ENCODE data around the gene CASTOR2. TPM values are rescaled to one million over a fixed set of nuclear protein-coding genes. Genes with fewer than 3 reads are reported as not detected.
"Not testable (repeated sequence)": the region's sequence is repeated elsewhere in the genome, so short reads cannot be mapped to it uniquely, and the experiment has no call there.

Gene CASTOR2
- total and polyA plus RNA-seq, 2 of the 13 experiments (the other 11 are each of a cell fraction or from before 2014, with no cell fraction given): 7.0 to 8.7 TPM

DNA sequence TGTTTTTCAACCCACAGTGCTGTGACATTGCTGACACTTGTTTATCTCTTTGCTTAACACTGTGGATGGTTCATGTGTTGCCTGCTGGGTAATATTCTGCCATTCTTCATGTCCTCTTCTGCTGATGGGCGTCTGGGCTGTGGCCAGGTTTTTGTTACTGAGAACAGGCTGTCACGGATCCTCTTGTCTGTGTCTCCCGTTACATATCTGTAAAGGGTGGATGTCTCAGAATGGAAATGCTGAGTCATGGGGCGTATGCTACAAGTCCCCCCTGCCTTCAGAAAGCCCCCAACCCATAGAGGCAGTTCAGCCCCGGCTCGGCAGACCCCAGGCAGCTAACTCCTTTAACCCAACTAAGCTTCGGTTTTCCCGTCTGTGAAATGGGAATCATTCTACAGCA is 33.3 kb downstream of the CASTOR2 start:
- TF ChIP-seq NFE2L2 (IDR thresholded peaks at IDR 0.05; ENCODE audit: low read length): peak; percentile 78
- H3K4me3 ChIP-seq (replicated peaks in 1 of 3; ENCODE audit: insufficient read depth in 1 of 3, low read depth in 2 of 3, low read length in 3 of 3); ATAC-seq; H3K36me3 ChIP-seq (replicated peaks in 1 of 2; ENCODE audit: control insufficient read depth in 1 of 2, insufficient read depth in 2 of 2, low read length in 2 of 2); H3K9ac ChIP-seq (ENCODE audit: insufficient read depth, low read depth, low read length); H3K79me2 ChIP-seq (ENCODE audit: insufficient read depth, low read length); H4K20me1 ChIP-seq (ENCODE audit: insufficient read depth, low read length); H3K4me2 ChIP-seq (ENCODE audit: low read depth, low read length); in situ Hi-C loops (cut with HindIII; ENCODE audit: extremely low pct_ligation_motif_present, low pct_unique_long_range_greater_than_20kb); H3K9me3 ChIP-seq (ENCODE audit: low read length); FAIRE-seq; DNase-seq (ENCODE audit: low spot score); CTCF ChIA-PET (ENCODE audit: low intra/inter-chr PET ratio, low total read pairs); H2AFZ ChIP-seq (ENCODE audit: low read length); BruUV-seq (replicated peaks); POLR2A ChIA-PET; H3K27me3 ChIP-seq (ENCODE audit: control insufficient read depth in 1 of 2, insufficient read depth in 2 of 2, low read length in 2 of 2); H3K27ac ChIP-seq (ENCODE audit: extremely low read length, insufficient read depth, low read length); intact Hi-C loops (cut with micrococcal nuclease; ENCODE audit: unreplicated experiment): not testable (repeated sequence)
- whole genome bisulfite sequencing (ENCODE audit: low lambda C conversion rate): 88% methylated on average over 6 of the region's 8 CpGs
- peaks cover 64% of the 10 kb centered on the region for H3K4me1 ChIP-seq (ENCODE audit: insufficient read depth, low read length)

GRCh38 chr7:75001356-75001755 is 36.9 kb downstream of the CASTOR2 start:
- ATAC-seq; BruUV-seq (replicated peaks); in situ Hi-C loops (cut with HindIII; ENCODE audit: extremely low pct_ligation_motif_present, low pct_unique_long_range_greater_than_20kb); H4K20me1 ChIP-seq (ENCODE audit: insufficient read depth, low read length); H3K27me3 ChIP-seq (ENCODE audit: control insufficient read depth in 1 of 2, insufficient read depth in 2 of 2, low read length in 2 of 2); H3K9me3 ChIP-seq (ENCODE audit: low read length); H2AFZ ChIP-seq (ENCODE audit: low read length); H3K27ac ChIP-seq (ENCODE audit: extremely low read length, insufficient read depth, low read length); intact Hi-C loops (cut with micrococcal nuclease; ENCODE audit: unreplicated experiment); POLR2A ChIA-PET; H3K36me3 ChIP-seq (replicated peaks in 1 of 2; ENCODE audit: control insufficient read depth in 1 of 2, insufficient read depth in 2 of 2, low read length in 2 of 2); FAIRE-seq; H3K79me2 ChIP-seq (ENCODE audit: insufficient read depth, low read length); DNase-seq (ENCODE audit: low spot score); H3K4me3 ChIP-seq (replicated peaks in 1 of 3; ENCODE audit: insufficient read depth in 1 of 3, low read depth in 2 of 3, low read length in 3 of 3); CTCF ChIA-PET (ENCODE audit: low intra/inter-chr PET ratio, low total read pairs); H3K9ac ChIP-seq (ENCODE audit: insufficient read depth, low read depth, low read length); H3K4me2 ChIP-seq (ENCODE audit: low read depth, low read length): not testable (repeated sequence)
- 81% methylated on average over 6 of the region's 8 CpGs for WGBS (ENCODE audit: low lambda C conversion rate)
- peaks cover 28% of the 10 kb centered on the region for H3K4me1 ChIP-seq (ENCODE audit: insufficient read depth, low read length)

GRCh38 chr7:75010036-75010435 is 45.5 kb downstream of the CASTOR2 start:
- H3K36me3 ChIP-seq (replicated peaks in 1 of 2; ENCODE audit: control insufficient read depth in 1 of 2, insufficient read depth in 2 of 2, low read length in 2 of 2): peaks cover 1 to 7% of the 10 kb centered on the region in 2 experiments; a peak in 2 of 5 replicates
- no peak overlapping the region for H3K27ac ChIP-seq (ENCODE audit: extremely low read length, insufficient read depth, low read length)
- FAIRE-seq (no peak), ATAC-seq (no peak), DNase-seq (ENCODE audit: low spot score) (no peak)
- intact Hi-C loops (cut with micrococcal nuclease; ENCODE audit: unreplicated experiment): no loop called here
- H2AFZ ChIP-seq (ENCODE audit: low read length): no peak overlapping the region
- H3K4me3 ChIP-seq (replicated peaks in 1 of 3; ENCODE audit: insufficient read depth in 1 of 3, low read depth in 2 of 3, low read length in 3 of 3): no peak overlapping the region
- H3K4me2 ChIP-seq (ENCODE audit: low read depth, low read length): no peak overlapping the region
- no peaks in the 10 kb centered on the region for H3K79me2 ChIP-seq (ENCODE audit: insufficient read depth, low read length)
- H3K9ac ChIP-seq (ENCODE audit: insufficient read depth, low read depth, low read length): no peak overlapping the region
- H3K27me3 ChIP-seq (ENCODE audit: control insufficient read depth in 1 of 2, insufficient read depth in 2 of 2, low read length in 2 of 2): no peaks in the 10 kb centered on the region
- BruUV-seq (replicated peaks): no TSS peak
- no peaks in the 10 kb centered on the region for H3K4me1 ChIP-seq (ENCODE audit: insufficient read depth, low read length)
- ChIA-PET CTCF (ENCODE audit: low intra/inter-chr PET ratio, low total read pairs) (no interaction called here), POLR2A (no interaction called here)
- H4K20me1 ChIP-seq (ENCODE audit: insufficient read depth, low read length): no peaks in the 10 kb centered on the region
- H3K9me3 ChIP-seq (ENCODE audit: low read length): no peaks in the 10 kb centered on the region
- 100% methylated on average over 2 of the region's 2 CpGs for WGBS (ENCODE audit: low lambda C conversion rate)
- in situ Hi-C loops (cut with HindIII; ENCODE audit: extremely low pct_ligation_motif_present, low pct_unique_long_range_greater_than_20kb): no loop called here
- no peak for TF ChIP-seq SIX1 (CRISPR knock-in tag; IDR thresholded peaks at IDR 0.05; ENCODE audit: borderline replicate concordance)
- TF ChIP-seq ZNF263 (CRISPR knock-in tag; IDR thresholded peaks at IDR 0.05): no peak
- no peak for TF ChIP-seq ZNF678 (CRISPR knock-in tag; IDR thresholded peaks at IDR 0.05)
- no peak for TF ChIP-seq ZNF558 (CRISPR knock-in tag; IDR thresholded peaks at IDR 0.05; ENCODE audit: borderline replicate concordance)
- TF ChIP-seq SALL1 (CRISPR knock-in tag; IDR thresholded peaks at IDR 0.05): no peak
- TF ChIP-seq ZNF326 (CRISPR knock-in tag; IDR thresholded peaks at IDR 0.05; ENCODE audit: borderline replicate concordance): no peak
- TF ChIP-seq ZSCAN12 (CRISPR knock-in tag; IDR thresholded peaks at IDR 0.05): no peak
- TF ChIP-seq GMEB2 (CRISPR knock-in tag; IDR thresholded peaks at IDR 0.05; ENCODE audit: low read depth): no peak
- TF ChIP-seq EHMT2 (IDR thresholded peaks at IDR 0.05; ENCODE audit: borderline replicate concordance, low read depth, low read length): no peak
- TF ChIP-seq KAT2B (IDR thresholded peaks at IDR 0.05; ENCODE audit: borderline replicate concordance, low read depth, low read length): no peak

All from HepG2 (cell line).